Brain microvascular endothelial cell (primary cell): Measurements from ENCODE around the gene CYTL1.
A peak's percentile ranks its signal among the peaks of the same experiment; 100 is the strongest.

Experiments used
- DNase-seq: peaks from one replicate; pipeline ENCODE4 v3.0.0-alpha.2; 2020
- H3K27ac ChIP-seq: fragments of 250-450 bp; sonication (Bioruptor Pico); 2 replicates; pipeline ENCODE4 v1.5.1; 2020; ENCODE audit warnings: mild to moderate bottlenecking, moderate library complexity
- H3K27me3 ChIP-seq: fragments of 250-450 bp; sonication (Bioruptor Pico); replicated peaks from 2 replicates; pipeline ENCODE4 v1.5.1; 2020; ENCODE audit warnings: mild to moderate bottlenecking
- H3K36me3 ChIP-seq: fragments of 250-450 bp; sonication (Bioruptor Pico); replicated peaks from 2 replicates; pipeline ENCODE4 v1.5.1; 2020; ENCODE audit warnings: mild to moderate bottlenecking
- H3K4me3 ChIP-seq: 2 replicates; pipeline ENCODE4 v1.5.1; 2011; ENCODE audit warnings: low read depth, mild to moderate bottlenecking, control low read depth, low read length, moderate library complexity
- in situ Hi-C: cut with HindIII; loops from 2 replicates; pipeline ENCODE4 v1.10.0; 2017; ENCODE audit warnings: low sequenced_read_pairs, low pct_ligation_motif_present
- TF ChIP-seq, protein P1 (sequence below): IDR thresholded peaks from 2 replicates; pipeline ENCODE4 v1.5.1; 2011; ENCODE audit warnings: low read depth, mild to moderate bottlenecking, moderate library complexity, low read length, control low read depth, inconsistent platforms; ENCODE audit errors: missing control alignments

CYTL1 gene

DNA sequence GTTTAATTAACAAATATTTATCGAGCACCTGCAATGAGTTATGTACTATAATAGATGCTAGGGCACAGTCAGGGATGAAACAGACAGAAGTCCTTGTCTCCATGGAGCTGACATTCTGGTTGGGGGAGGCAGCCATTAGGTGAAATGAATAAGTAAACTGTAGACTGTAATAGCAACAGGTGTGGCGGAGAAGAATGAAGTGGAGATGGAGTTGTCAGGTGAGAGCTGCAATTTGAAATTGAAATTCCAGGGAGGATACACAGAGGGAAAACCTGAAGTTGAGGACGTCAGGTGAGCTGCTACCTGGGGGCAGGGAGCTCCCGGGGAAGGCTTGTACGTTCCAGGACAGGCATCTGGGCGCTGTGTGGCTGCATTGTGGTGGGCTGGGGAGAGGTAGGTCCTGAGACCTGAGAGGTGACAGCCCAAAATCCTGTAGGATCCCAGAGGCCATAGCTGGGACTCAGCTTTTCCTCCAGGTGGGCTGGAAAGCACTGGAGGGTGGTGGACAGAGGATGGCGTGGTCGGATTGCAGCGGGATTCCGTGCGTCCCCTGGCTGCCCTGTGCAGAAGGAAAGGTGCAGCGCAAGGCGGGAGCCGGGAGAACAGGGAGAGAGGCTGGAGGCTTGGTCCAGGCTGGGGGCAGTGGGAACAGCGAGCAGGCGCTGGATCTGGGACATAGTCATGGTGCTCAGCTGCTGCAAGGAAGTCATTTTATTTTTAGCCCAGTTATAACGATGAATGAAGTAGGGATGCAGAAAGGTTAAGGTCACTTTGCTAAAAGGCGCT lies 24.8 kb downstream of the CYTL1 start:
- Histone ChIP-seq H3K36me3 (no peaks in the 10 kb centered on the region), H3K4me3 (no peak overlapping the region), H3K27me3 (no peaks in the 10 kb centered on the region), H3K27ac (no peak overlapping the region)
- no peak for DNase-seq
- in situ Hi-C loops, result no loop called here
- TF ChIP-seq, protein P1, sequence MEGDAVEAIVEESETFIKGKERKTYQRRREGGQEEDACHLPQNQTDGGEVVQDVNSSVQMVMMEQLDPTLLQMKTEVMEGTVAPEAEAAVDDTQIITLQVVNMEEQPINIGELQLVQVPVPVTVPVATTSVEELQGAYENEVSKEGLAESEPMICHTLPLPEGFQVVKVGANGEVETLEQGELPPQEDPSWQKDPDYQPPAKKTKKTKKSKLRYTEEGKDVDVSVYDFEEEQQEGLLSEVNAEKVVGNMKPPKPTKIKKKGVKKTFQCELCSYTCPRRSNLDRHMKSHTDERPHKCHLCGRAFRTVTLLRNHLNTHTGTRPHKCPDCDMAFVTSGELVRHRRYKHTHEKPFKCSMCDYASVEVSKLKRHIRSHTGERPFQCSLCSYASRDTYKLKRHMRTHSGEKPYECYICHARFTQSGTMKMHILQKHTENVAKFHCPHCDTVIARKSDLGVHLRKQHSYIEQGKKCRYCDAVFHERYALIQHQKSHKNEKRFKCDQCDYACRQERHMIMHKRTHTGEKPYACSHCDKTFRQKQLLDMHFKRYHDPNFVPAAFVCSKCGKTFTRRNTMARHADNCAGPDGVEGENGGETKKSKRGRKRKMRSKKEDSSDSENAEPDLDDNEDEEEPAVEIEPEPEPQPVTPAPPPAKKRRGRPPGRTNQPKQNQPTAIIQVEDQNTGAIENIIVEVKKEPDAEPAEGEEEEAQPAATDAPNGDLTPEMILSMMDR, result no peak

DNA sequence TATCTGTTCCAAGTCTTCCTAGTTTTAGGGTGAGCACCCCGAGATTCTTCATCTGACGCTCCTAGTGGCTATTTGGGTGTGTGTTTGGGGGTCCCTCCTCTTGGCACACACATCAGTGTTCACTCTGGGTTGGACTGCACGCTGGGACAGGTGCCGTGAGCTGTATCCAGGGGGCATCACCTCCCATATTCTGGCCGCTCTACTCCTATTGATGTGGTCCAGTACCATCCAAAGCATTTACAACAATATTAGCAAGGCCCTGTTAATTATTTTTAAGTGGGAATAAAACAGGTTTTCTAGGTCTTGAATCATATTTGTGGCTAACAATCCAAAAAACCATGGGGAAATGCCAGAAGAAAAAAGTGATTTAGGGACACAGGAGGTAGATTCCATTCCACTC lies 26.4 kb downstream of the CYTL1 start:
- Histone ChIP-seq H3K27ac (no peak overlapping the region), H3K36me3 (no peaks in the 10 kb centered on the region), H3K4me3 (no peak overlapping the region), H3K27me3 (no peaks in the 10 kb centered on the region)
- DNase-seq, result no peak
- in situ Hi-C loops, result no loop called here
- TF ChIP-seq, protein P1, result no peak

DNA sequence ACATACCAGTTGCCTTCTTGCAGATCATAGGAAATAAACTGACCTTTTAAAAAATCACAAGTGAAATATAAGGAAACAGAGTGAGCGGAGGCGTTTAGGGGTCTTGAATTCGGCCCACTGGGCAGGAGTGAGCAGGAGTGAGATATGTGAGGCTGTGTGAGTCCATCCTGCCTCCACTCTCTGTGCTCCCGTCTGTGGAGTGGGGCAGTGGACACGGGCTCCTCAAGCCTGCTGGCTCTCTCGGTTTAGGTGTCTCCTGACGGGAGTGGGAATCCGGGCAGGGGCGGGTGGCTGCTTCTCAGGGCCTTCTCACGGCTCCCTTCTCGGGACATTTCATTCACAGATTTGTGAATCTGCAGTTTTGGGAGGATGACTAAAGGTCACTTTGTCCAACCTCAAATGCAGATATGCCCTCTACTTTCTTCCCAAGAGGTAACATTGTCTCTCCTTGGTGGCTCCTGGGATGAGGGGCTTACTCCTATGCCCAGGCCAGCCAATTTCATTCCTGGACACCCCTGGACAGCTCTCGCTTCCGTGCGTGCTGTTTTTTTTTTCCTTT lies 27.6 kb downstream of the CYTL1 start:
- Histone ChIP-seq H3K36me3 (no peaks in the 10 kb centered on the region), H3K4me3 (no peak overlapping the region), H3K27ac (no peak overlapping the region), H3K27me3 (no peaks in the 10 kb centered on the region)
- in situ Hi-C loops, result no loop called here
- no peak for DNase-seq
- TF ChIP-seq, protein P1, result no peak

DNA sequence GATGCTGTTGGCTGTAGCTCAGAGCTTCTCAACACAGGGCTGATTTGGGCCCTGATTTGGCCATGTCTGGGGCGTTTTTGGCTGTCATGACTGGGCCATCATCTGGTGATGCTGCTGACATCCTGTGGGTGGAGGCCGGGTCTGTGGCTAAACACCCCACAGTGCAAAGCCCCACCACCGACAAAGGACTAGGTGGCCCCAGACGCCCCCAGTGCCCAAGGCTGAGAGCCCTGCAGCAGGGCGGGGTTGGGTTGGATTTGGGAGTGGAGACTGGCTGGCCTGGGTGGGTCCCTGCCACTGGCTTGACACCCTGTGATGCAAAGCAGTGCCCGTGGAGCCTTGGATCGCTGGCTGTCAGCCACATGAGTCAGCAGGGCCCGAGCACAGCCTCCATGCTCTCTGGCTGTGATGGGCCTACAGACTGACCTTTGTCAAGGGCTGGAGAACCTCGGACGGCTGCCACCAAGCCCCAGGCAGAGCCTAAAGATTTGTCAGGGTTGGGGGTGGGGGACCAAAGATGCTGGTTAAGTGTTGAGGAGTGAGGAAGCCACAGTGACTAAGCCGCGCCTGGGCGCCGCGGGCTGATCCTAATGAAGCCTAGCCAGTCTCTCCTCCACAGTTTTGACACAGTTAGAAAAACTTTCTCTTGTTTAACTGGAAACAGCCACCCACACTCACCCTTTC lies 28.3 kb downstream of the CYTL1 start:
- no peaks in the 10 kb centered on the region for H3K27me3 ChIP-seq
- no peak overlapping the region for H3K27ac ChIP-seq
- peak; percentile 64 for DNase-seq
- H3K36me3 ChIP-seq, result no peaks in the 10 kb centered on the region
- H3K4me3 ChIP-seq, result no peak overlapping the region
- in situ Hi-C loops, result no loop called here
- TF ChIP-seq, protein P1, result no peak

DNA sequence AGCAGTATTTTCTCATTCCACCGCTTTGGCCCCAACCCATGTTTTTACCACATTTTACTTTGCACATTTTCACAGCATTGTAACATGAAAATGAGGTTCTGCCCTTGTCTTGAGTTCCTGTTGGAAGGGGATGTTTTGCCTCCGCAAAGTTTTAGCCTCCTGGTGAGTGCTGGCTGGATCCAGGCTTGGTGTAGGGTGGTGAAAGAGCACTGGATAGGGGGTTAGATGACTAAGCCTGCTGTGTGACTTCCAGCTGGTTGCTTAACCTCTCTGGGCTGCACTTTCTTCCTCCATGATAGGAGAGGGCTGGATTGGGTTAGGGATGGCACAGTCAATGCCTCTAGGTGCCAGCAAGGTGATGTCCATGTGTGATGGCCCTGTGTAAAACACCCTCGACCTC lies 28.9 kb downstream of the CYTL1 start:
- TF ChIP-seq, protein P1, result no peak
- Histone ChIP-seq H3K27ac (no peak overlapping the region), H3K36me3 (no peaks in the 10 kb centered on the region), H3K4me3 (no peak overlapping the region), H3K27me3 (no peaks in the 10 kb centered on the region)
- no peak for DNase-seq
- in situ Hi-C loops, result no loop called here
